Measurements from ENCODE around the gene ZNF77. TPM values are rescaled to one million over a fixed set of nuclear protein-coding genes. Genes with fewer than 3 reads are reported as not detected.
"Not testable (repeated sequence)": the region's sequence is repeated elsewhere in the genome, so short reads cannot be mapped to it uniquely, and the experiment has no call there.

ZNF77 gene
- total RNA-seq, 4 donors from 2014 or later = 2.4 to 17.9 (median 9.1) TPM

DNA sequence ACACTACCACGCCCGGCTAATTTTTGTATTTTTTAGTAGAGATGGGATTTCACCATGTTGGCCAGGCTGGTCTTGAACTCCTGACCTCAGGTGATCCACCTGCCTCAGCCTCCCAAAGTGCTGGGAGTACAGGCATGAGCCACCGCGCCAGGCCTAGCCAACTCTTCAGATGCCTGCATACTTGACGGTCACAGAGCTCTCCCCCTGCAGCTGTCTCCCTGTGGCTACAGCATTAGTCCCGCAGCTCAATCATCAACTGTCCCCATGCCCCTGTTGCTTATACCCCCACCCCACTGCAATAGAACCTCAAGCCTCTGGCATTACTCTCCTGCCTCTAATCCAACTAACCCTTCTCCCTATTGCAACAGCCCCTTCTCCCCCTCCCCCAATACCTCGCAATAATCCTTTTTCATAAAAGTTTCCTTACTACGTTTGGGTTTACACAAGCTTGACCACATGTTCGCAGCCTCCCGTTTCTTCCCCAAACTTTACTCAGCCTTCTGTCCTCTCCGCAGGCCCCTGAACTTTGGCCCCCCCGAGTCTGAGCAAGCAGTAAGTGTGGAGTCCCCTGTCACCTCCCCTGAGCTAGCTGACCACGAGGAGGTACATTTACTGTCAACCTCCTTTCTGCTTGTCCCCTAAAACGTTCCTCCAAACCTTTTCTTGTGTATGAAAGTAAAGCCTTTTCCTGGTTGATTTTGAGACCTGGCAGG is 1.7 kb downstream of the ZNF77 start:
- Histone ChIP-seq H3K27ac (no peak overlapping the region), H3K4me1 (peaks cover 4 to 6% of the 10 kb centered on the region in 2 donors), H3K36me3 (no peaks in the 10 kb centered on the region), H3K9me3 (no peaks in the 10 kb centered on the region), H3K27me3 (no peaks in the 10 kb centered on the region), H3K4me3 (no peak overlapping the region)
- no peak for TF ChIP-seq CTCF (IDR thresholded peaks at IDR 0.05)
- no peak for TF ChIP-seq POLR2A (IDR thresholded peaks at IDR 0.05)
- intact Hi-C loops (cut with DNase I; ENCODE audit: low total_unique reads) = no loop called here
- no peak for DNase-seq

- H3K36me3 ChIP-seq; H3K4me1 ChIP-seq; intact Hi-C loops (cut with DNase I; ENCODE audit: low total_unique reads); H3K27me3 ChIP-seq; H3K27ac ChIP-seq; H3K4me3 ChIP-seq; DNase-seq: not testable (repeated sequence)
- H3K9me3 ChIP-seq = peaks cover 0 to 19% of the 10 kb centered on the region in 2 donors
Observed at GRCh38 chr19:2935863-2936262, 8.9 kb downstream of the ZNF77 start.

DNA sequence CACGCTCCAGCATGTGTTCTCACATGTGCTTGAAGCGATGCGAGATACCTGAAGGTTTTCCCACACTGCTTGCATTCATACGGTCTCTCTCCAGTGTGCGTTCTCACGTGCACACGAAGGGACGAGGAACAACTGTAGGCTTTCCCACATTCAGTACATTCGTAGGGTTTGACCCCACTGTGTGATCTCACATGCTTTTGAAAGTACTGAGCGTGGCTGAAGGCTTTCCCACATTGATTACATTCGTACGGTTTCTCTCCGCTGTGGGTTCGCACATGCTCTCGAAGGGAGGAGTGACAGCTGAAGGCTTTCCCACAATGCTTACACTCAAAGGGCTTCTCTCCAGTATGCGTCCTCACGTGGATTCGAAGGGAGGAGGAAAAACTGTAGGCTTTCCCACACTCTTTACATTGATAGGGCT is 11.3 kb downstream of the ZNF77 start:
- DNase-seq = no peak
- peaks cover 0 to 19% of the 10 kb centered on the region in 2 donors for H3K9me3 ChIP-seq
- intact Hi-C loops (cut with DNase I; ENCODE audit: low total_unique reads) = no loop called here
- no peak overlapping the region for H3K4me3 ChIP-seq
- H3K27ac ChIP-seq = no peak overlapping the region
- H3K27me3 ChIP-seq = no peaks in the 10 kb centered on the region
- H3K4me1 ChIP-seq = no peaks in the 10 kb centered on the region
- H3K36me3 ChIP-seq = no peaks in the 10 kb centered on the region
- TF ChIP-seq CTCF (IDR thresholded peaks at IDR 0.05) (no peak), POLR2A (IDR thresholded peaks at IDR 0.05) (no peak)

GRCh38 chr19:2927032-2927430 is 17.7 kb downstream of the ZNF77 start:
- intact Hi-C loops (cut with DNase I; ENCODE audit: low total_unique reads) = no loop called here
- TF ChIP-seq POLR2A (IDR thresholded peaks at IDR 0.05) = no peak
- no peak for TF ChIP-seq CTCF (IDR thresholded peaks at IDR 0.05)
- Histone ChIP-seq H3K4me3 (no peak overlapping the region), H3K4me1 (no peaks in the 10 kb centered on the region), H3K27me3 (no peaks in the 10 kb centered on the region), H3K9me3 (no peaks in the 10 kb centered on the region), H3K27ac (no peak overlapping the region), H3K36me3 (no peaks in the 10 kb centered on the region)
- DNase-seq = no peak

DNA sequence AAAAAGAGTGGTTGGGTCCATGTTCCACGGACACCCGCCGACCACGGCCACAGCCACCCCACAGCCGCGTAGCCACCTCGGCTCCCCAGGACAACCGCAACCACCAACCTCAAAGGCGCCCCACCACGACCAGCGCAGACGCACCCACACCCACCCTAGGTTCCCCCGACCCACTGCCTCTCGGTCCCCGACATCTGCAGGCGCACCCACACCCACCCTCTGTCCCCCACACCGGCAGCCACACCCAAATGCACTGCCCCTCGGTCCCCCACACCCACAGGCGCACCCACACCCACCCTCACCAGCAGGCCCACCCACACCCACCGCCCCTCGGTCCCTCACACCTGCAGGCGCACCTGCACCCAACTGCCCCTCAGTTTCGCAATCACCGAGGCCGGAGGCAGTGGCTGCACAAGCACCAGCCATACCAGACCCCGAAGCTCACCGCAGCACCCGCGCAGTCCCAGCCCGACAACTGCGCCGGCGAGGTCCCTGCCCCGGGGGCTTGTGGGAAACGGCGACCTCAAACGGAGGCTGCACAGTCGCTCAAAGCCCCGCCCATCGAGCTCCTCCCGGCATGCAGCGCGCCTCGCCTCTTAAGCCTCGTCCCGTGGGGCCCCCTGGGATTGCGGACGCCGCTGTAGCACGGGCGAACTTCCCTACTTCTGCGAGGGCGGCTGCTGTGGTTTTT is 18.3 kb downstream of the ZNF77 start:
- no peaks in the 10 kb centered on the region for H3K4me1 ChIP-seq
- intact Hi-C loops (cut with DNase I; ENCODE audit: low total_unique reads) = no loop called here
- DNase-seq = no peak
- no peaks in the 10 kb centered on the region for H3K9me3 ChIP-seq
- no peak overlapping the region for H3K27ac ChIP-seq
- H3K27me3 ChIP-seq = no peaks in the 10 kb centered on the region
- no peaks in the 10 kb centered on the region for H3K36me3 ChIP-seq
- H3K4me3 ChIP-seq = no peak overlapping the region
- TF ChIP-seq CTCF (IDR thresholded peaks at IDR 0.05) (no peak), POLR2A (IDR thresholded peaks at IDR 0.05) (no peak)
